ENCODE data around the gene ADRM1.
A peak's percentile ranks its signal among the peaks of the same experiment; 100 is the strongest.

Gene ADRM1

GRCh38 chr20:62281161-62281933, 21.4 kb upstream of the ADRM1 start:
- DNase-seq = peak in 1 of 3 experiments; percentile 100

GRCh38 chr20:62282103-62282502, 20.7 kb upstream of the ADRM1 start:
- no peak for DNase-seq

GRCh38 chr20:62282877-62283503, 19.8 kb upstream of the ADRM1 start:
- peak in 1 of 3 experiments; percentile 25 for DNase-seq

GRCh38 chr20:62284448-62284847, 18.3 kb upstream of the ADRM1 start:
- DNase-seq = no peak

GRCh38 chr20:62285151-62285550, 17.6 kb upstream of the ADRM1 start:
- no peak for DNase-seq

GRCh38 chr20:62285722-62286121, 17.1 kb upstream of the ADRM1 start:
- no peak for DNase-seq

- DNase-seq = peak in 1 of 3 experiments; percentile 43
These were observed 16.2 kb upstream of the ADRM1 start for GRCh38 chr20:62286493-62287064.

GRCh38 chr20:62287129-62287528, 15.7 kb upstream of the ADRM1 start:
- DNase-seq = no peak

GRCh38 chr20:62287759-62288534, 14.8 kb upstream of the ADRM1 start:
- DNase-seq = peak in 1 of 3 experiments; percentile 43

- DNase-seq = peak in 1 of 3 experiments; percentile 73
These were observed 14.2 kb upstream of the ADRM1 start for GRCh38 chr20:62288535-62289105.

- DNase-seq = no peak
These were observed 13.7 kb upstream of the ADRM1 start for GRCh38 chr20:62289131-62289530.

GRCh38 chr20:62289898-62290297, 12.9 kb upstream of the ADRM1 start:
- DNase-seq = no peak

- DNase-seq = no peak
These were observed 11.3 kb upstream of the ADRM1 start for GRCh38 chr20:62291251-62292066.

- DNase-seq = no peak
These were observed 10.7 kb upstream of the ADRM1 start for GRCh38 chr20:62292108-62292507.

GRCh38 chr20:62293111-62293784, 9.5 kb upstream of the ADRM1 start:
- DNase-seq = peak in 1 of 3 experiments; percentile 69

GRCh38 chr20:62293946-62294345, 8.9 kb upstream of the ADRM1 start:
- no peak for DNase-seq

GRCh38 chr20:62294516-62294915, 8.3 kb upstream of the ADRM1 start:
- peak in 1 of 3 experiments; percentile 38 for DNase-seq

- DNase-seq = no peak
These were observed 5.9 kb upstream of the ADRM1 start for GRCh38 chr20:62296724-62297448.

GRCh38 chr20:62297449-62298227, 5.2 kb upstream of the ADRM1 start:
- DNase-seq = peak in 1 of 3 experiments; percentile 47

Data from NCI-H1417 (cell line).